A549 (cell line): ENCODE measurements around the gene POLK. TPM values are rescaled to one million over a fixed set of nuclear protein-coding genes. Genes with fewer than 3 reads are reported as not detected.

Source experiments
- ATAC-seq, 2 experiments: fragments of 200-7000 bp in 1 of 2; fragments of >200 bp in 1 of 2; cut with Nextera tagmentation in 1 of 2; cut with Tn5 transposase in 1 of 2; 3 replicates each; pipeline versions ENCODE4 v1.8.0 to v1.9.1; 2018 to 2020; ENCODE audit warnings: mild to moderate bottlenecking in 1 of 2, moderate library complexity in 1 of 2
- CTCF ChIA-PET: fragments of 300-600 bp; sonication (Branson Sonifier 250); formaldehyde crosslinking; extraction: SDS; loops from one replicate; lab custom pipeline; 2021; ENCODE audit warnings: antibody characterized with exemption, inconsistent platforms; lab: Yijun Ruan, JAX
- POLR2A ChIA-PET: fragments of 350-600 bp; formaldehyde crosslinking; extraction: SDS; loops from one replicate; lab custom pipeline; 2021; ENCODE audit warnings: antibody characterized with exemption, inconsistent platforms; lab: Yijun Ruan, JAX
- DNase-seq, 2 experiments: peaks; one replicate each; pipeline versions ENCODE4 v3.0.0 to v3.0.0-alpha.2; 2011 to 2016; ENCODE audit warnings: low read depth in 1 of 2, low spot score in 1 of 2
- FAIRE-seq: peaks from 2 replicates; lab custom pipeline; 2011; peaks lifted over from hg19 to GRCh38; lab: Jason Lieb, UNC
- H3K27ac ChIP-seq, 2 experiments: fragments of >200 bp; sonication (Bioruptor Twin); formaldehyde crosslinking; 3 replicates each; pipeline ENCODE4 v1.5.1; 2016 to 2017
- H3K4me1 ChIP-seq: fragments of >200 bp; sonication (Bioruptor Twin); formaldehyde crosslinking; 3 replicates; pipeline ENCODE4 v1.6.1; 2016
- H3K4me2 ChIP-seq: fragments of >200 bp; sonication (Bioruptor Twin); formaldehyde crosslinking; 3 replicates; pipeline ENCODE4 v1.6.1; 2016
- H3K4me3 ChIP-seq: fragments of >200 bp; sonication (Bioruptor Twin); formaldehyde crosslinking; 3 replicates; pipeline ENCODE4 v1.5.1; 2016
- H3K9me3 ChIP-seq: fragments of >200 bp; sonication (Bioruptor Twin); formaldehyde crosslinking; 3 replicates; pipeline ENCODE4 v1.6.1; 2016
- CTCF ChIP-seq: fragments of >200 bp; sonication (Bioruptor Twin); formaldehyde crosslinking; IDR thresholded peaks from 3 replicates; pipeline ENCODE4 v1.5.1; 2016
- EHF ChIP-seq: fragments of 250-450 bp; sonication (Bioruptor Pico); IDR thresholded peaks from 2 replicates; pipeline ENCODE4 v1.5.0; 2020; ENCODE audit warnings: mild to moderate bottlenecking
- ESRRA ChIP-seq: fragments of 150-350 bp; IDR thresholded peaks from 2 replicates; pipeline ENCODE4 v1.6.1; 2014; ENCODE audit warnings: mild to moderate bottlenecking, low read length, borderline replicate concordance
- HES2 ChIP-seq: fragments of >200 bp; sonication (Bioruptor Twin); formaldehyde crosslinking; IDR thresholded peaks from 2 replicates; pipeline ENCODE4 v1.6.1; 2016
- KDM1A ChIP-seq: fragments of 200-600 bp; sonication (generic); IDR thresholded peaks from 2 replicates; pipeline ENCODE4 v1.6.1; 2016; ENCODE audit warnings: low read depth, mild to moderate bottlenecking
- MAX ChIP-seq: IDR thresholded peaks from 2 replicates; pipeline ENCODE4 v1.6.1; 2012
- NFE2L2 ChIP-seq: fragments of 150-350 bp; conservative IDR thresholded peaks from 2 replicates; pipeline ENCODE4 v1.6.1; 2014; ENCODE audit warnings: low read length
- NPAS2 ChIP-seq: fragments of 250-450 bp; sonication (Bioruptor Pico); IDR thresholded peaks from 2 replicates; pipeline ENCODE4 v1.8.0; 2022; ENCODE audit warnings: mild to moderate bottlenecking, moderate library complexity, borderline replicate concordance
- NR3C1 ChIP-seq: fragments of >200 bp; sonication (Bioruptor Twin); formaldehyde crosslinking; IDR thresholded peaks from 3 replicates; pipeline ENCODE4 v1.6.1; 2017
- RAD21 ChIP-seq, 2 experiments: fragments of >200 bp in 1 of 2; sonication (Bioruptor Twin) in 1 of 2; formaldehyde crosslinking in 1 of 2; IDR thresholded peaks in 1 of 2; conservative IDR thresholded peaks in 1 of 2; 2 replicates in 1 of 2; 3 replicates in 1 of 2; pipeline ENCODE4 v1.6.1; 2012 to 2018; ENCODE audit warnings: inconsistent platforms in 1 of 2
- RARB ChIP-seq: fragments of 250-450 bp; sonication (Bioruptor Pico); IDR thresholded peaks from 2 replicates; pipeline ENCODE4 v1.8.0; 2021; ENCODE audit warnings: mild to moderate bottlenecking, moderate library complexity
- WGBS: methylation state at CpG from one replicate; pipeline ENCODE4 v1.1.6; 2017; ENCODE audit errors: missing lambda C conversion rate; 5-methylcytosine and 5-hydroxymethylcytosine counted together
- polyA plus RNA-seq, 4 experiments: library from polyadenylated mRNA; depleted of rRNA in 3 of 4; stranded (reverse); fragments of >200 nt; fragmentation: RNase III in 1 of 4; extraction: RNeasy Plus Mini Kit Qiagen cat#74134 plus additional on column Dnase treatment in 1 of 4; gene quantifications; 2 replicates in 3 of 4; 3 replicates in 1 of 4; pipeline ENCODE4 v1.2.3, GENCODE V29; 2011 to 2017
- TF ChIP-seq, protein P1 (sequence below): IDR thresholded peaks from 2 replicates; pipeline ENCODE4 v1.6.1; 2012
- TF ChIP-seq, protein P2 (sequence below): fragments of >200 bp; sonication (Bioruptor Twin); formaldehyde crosslinking; IDR thresholded peaks from 3 replicates; pipeline ENCODE4 v1.6.1; 2016

POLK gene
- polyA plus RNA-seq, 2 of the 4 experiments (the other 2 are of a cell fraction), result 10.9 to 39.8 TPM

GRCh38 chr5:75584641-75585040 is 73.0 kb downstream of the POLK start:
- Histone ChIP-seq H3K4me2 (no peak overlapping the region), H3K4me1 (no peaks in the 10 kb centered on the region), H3K9me3 (no peaks in the 10 kb centered on the region), H3K4me3 (no peak overlapping the region), H3K27ac (no peak overlapping the region)
- ATAC-seq (no peak), DNase-seq (no peak), FAIRE-seq (peak; percentile 79)
- POLR2A ChIA-PET, result no interaction called here
- TF ChIP-seq EHF (CRISPR knock-in tag) (no peak), CTCF (peak; percentile 27; the same call in 1 of the 3 replicates), RAD21 (conservative IDR thresholded peaks at IDR 0.05 in 1 of 2, IDR thresholded peaks at IDR 0.05 in 1 of 2) (peak; percentile 39 to 58; a peak in 3 of 5 replicates)
- TF ChIP-seq, protein P1, sequence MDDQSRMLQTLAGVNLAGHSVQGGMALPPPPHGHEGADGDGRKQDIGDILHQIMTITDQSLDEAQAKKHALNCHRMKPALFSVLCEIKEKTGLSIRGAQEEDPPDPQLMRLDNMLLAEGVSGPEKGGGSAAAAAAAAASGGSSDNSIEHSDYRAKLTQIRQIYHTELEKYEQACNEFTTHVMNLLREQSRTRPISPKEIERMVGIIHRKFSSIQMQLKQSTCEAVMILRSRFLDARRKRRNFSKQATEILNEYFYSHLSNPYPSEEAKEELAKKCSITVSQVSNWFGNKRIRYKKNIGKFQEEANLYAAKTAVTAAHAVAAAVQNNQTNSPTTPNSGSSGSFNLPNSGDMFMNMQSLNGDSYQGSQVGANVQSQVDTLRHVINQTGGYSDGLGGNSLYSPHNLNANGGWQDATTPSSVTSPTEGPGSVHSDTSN, result no peak
- CTCF ChIA-PET, result interaction anchor here (0.8 to 1.2 kb wide), 2 partner anchors 9 to 97 kb away, joined by 4 read pairs; no protein-coding TSS in a partner anchor
- 85% methylated on average over 2 of the region's 2 CpGs for WGBS

- DNase-seq (no peak), FAIRE-seq (no peak), ATAC-seq (no peak)
- H3K9me3 ChIP-seq, result no peaks in the 10 kb centered on the region
- H3K4me2 ChIP-seq, result no peak overlapping the region
- H3K4me1 ChIP-seq, result no peaks in the 10 kb centered on the region
- no peak for TF ChIP-seq NFE2L2
- CTCF ChIA-PET, result no interaction called here
- no peak overlapping the region for H3K4me3 ChIP-seq
- POLR2A ChIA-PET, result no interaction called here
- no peak overlapping the region for H3K27ac ChIP-seq
- 93% methylated on average over 3 of the region's 3 CpGs for WGBS
Measured at GRCh38 chr5:75588666-75589065, 77.0 kb downstream of the POLK start.

DNA sequence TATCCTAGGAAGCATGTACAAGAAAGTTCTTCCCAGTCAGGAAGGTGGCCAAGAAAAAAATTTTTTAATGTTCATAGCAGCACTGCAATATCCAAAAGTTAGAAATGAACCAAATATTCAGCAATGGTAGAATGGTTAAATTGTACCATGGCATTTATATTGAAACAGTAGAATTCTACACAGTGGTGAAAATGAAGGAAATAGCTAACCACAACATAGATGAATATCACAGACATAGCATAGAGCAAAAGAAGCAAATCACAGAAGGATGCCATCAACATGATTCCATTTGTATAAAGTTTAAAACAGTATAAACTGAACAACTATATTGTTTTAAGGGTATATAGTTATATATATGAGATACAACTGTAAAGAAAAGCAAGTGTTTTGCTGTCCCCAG is 88.8 kb downstream of the POLK start:
- POLR2A ChIA-PET, result no interaction called here
- no peak for ATAC-seq

GRCh38 chr5:75601567-75601966 is 89.9 kb downstream of the POLK start:
- no peak overlapping the region for H3K4me2 ChIP-seq
- H3K9me3 ChIP-seq, result no peaks in the 10 kb centered on the region
- no peak overlapping the region for H3K4me3 ChIP-seq
- no peaks in the 10 kb centered on the region for H3K4me1 ChIP-seq
- WGBS, result 100% methylated on average over 1 of the region's 1 CpG
- ATAC-seq (no peak), FAIRE-seq (no peak), DNase-seq (no peak)
- no peak overlapping the region for H3K27ac ChIP-seq
- no peak for TF ChIP-seq RARB (CRISPR knock-in tag)
- TF ChIP-seq MAX, result no peak
- no peak for TF ChIP-seq NPAS2
- TF ChIP-seq ESRRA, result no peak
- TF ChIP-seq, protein P2, sequence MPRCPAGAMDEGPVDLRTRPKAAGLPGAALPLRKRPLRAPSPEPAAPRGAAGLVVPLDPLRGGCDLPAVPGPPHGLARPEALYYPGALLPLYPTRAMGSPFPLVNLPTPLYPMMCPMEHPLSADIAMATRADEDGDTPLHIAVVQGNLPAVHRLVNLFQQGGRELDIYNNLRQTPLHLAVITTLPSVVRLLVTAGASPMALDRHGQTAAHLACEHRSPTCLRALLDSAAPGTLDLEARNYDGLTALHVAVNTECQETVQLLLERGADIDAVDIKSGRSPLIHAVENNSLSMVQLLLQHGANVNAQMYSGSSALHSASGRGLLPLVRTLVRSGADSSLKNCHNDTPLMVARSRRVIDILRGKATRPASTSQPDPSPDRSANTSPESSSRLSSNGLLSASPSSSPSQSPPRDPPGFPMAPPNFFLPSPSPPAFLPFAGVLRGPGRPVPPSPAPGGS, result no peak
- no peak for TF ChIP-seq KDM1A
- no peak for TF ChIP-seq HES2
- POLR2A ChIA-PET, result no interaction called here
- CTCF ChIA-PET, result interaction anchor here (1.0 kb wide), 1 partner anchor 91 kb away, joined by 3 read pairs; no protein-coding TSS in a partner anchor

More for the DNA sequence above, 88.8 kb downstream of the POLK start:
- no peak overlapping the region for H3K4me2 ChIP-seq
- no peak for TF ChIP-seq NR3C1
- H3K27ac ChIP-seq, result no peak overlapping the region
- H3K4me3 ChIP-seq, result no peak overlapping the region
- H3K9me3 ChIP-seq, result no peaks in the 10 kb centered on the region
- H3K4me1 ChIP-seq, result no peaks in the 10 kb centered on the region
- DNase-seq (no peak), FAIRE-seq (no peak)
- CTCF ChIA-PET, result no interaction called here
